Urinary bladder (tissue), 4 donors: ENCODE data around the gene RAB4B. TPM values are rescaled to one million over a fixed set of nuclear protein-coding genes. Genes with fewer than 3 reads are reported as not detected.
"Not testable (repeated sequence)": the region's sequence is repeated elsewhere in the genome, so short reads cannot be mapped to it uniquely, and the experiment has no call there.

ENCODE experiments used
- DNase-seq: peaks from one replicate; pipeline ENCODE4 v3.0.0-alpha.2; 2015; ENCODE audit errors: extremely low spot score
- H3K27ac ChIP-seq: one replicate; pipeline ENCODE4 v1.5.1; 2013; ENCODE audit warnings: low read depth, mild to moderate bottlenecking, moderate library complexity
- H3K36me3 ChIP-seq: one replicate; pipeline ENCODE4 v1.6.1; 2013; ENCODE audit warnings: mild to moderate bottlenecking, moderate library complexity; ENCODE audit not compliant: insufficient read depth
- H3K4me1 ChIP-seq: one replicate; pipeline ENCODE4 v1.6.1; 2013; ENCODE audit warnings: mild to moderate bottlenecking, moderate library complexity; ENCODE audit not compliant: insufficient read depth
- H3K4me3 ChIP-seq: one replicate; pipeline ENCODE4 v1.5.1; 2013; ENCODE audit warnings: low read depth, low read length
- WGBS: extraction: QIAGEN DNeasy Blood & Tissue Kit; methylation state at CpG from one replicate; pipeline ENCODE4 v1.1.7; 2013; 5-methylcytosine and 5-hydroxymethylcytosine counted together
- polyA plus RNA-seq: library from polyadenylated mRNA; stranded (reverse); fragments of 200-250 nt; gene quantifications from one replicate; pipeline ENCODE4 v1.2.3, GENCODE V29; 2013
- total RNA-seq: library from RNA; depleted of rRNA; stranded (reverse); fragments of >200 nt; gene quantifications from one replicate; pipeline ENCODE4 v1.2.3, GENCODE V29; 2014
- donor health status: healthy with polysubstance abuse.
- donor health status: healthy.

The RAB4B gene
- total and polyA plus RNA-seq, 2 donors, result 2.7 to 46.2 TPM

GRCh38 chr19:40758491-40758890, 19.6 kb upstream of the RAB4B start:
- WGBS, result 98% methylated on average over 3 of the region's 3 CpGs
- Histone ChIP-seq H3K4me3 (no peak overlapping the region), H3K36me3 (peaks cover 12% of the 10 kb centered on the region), H3K4me1 (peaks cover 1% of the 10 kb centered on the region), H3K27ac (no peak overlapping the region)
- no peak for DNase-seq

GRCh38 chr19:40759352-40759751, 18.7 kb upstream of the RAB4B start:
- WGBS, result 91% methylated on average over 13 of the region's 13 CpGs
- DNase-seq, result no peak
- H3K4me1 ChIP-seq, result peaks cover under 1% of the 10 kb centered on the region
- no peak overlapping the region for H3K27ac ChIP-seq
- H3K4me3 ChIP-seq, result no peak overlapping the region
- peaks cover 12% of the 10 kb centered on the region for H3K36me3 ChIP-seq

- Histone ChIP-seq H3K4me3 (no peak overlapping the region), H3K4me1 (no peaks in the 10 kb centered on the region), H3K27ac (no peak overlapping the region), H3K36me3 (peaks cover 6% of the 10 kb centered on the region)
- 92% methylated on average over 17 of the region's 17 CpGs for WGBS
- DNase-seq, result no peak
These were observed 15.1 kb upstream of the RAB4B start for GRCh38 chr19:40762754-40763470.

- no peak for DNase-seq
- H3K36me3 ChIP-seq, result peaks cover 6% of the 10 kb centered on the region
- WGBS, result 89% methylated on average over 7 of the region's 7 CpGs
These were observed 14.5 kb upstream of the RAB4B start for GRCh38 chr19:40763526-40763925.

GRCh38 chr19:40763963-40764362, 14.1 kb upstream of the RAB4B start:
- Histone ChIP-seq H3K27ac (no peak overlapping the region), H3K4me3 (no peak overlapping the region), H3K36me3 (peaks cover 6% of the 10 kb centered on the region), H3K4me1 (no peaks in the 10 kb centered on the region)
- 90% methylated on average over 10 of the region's 10 CpGs for WGBS
- DNase-seq, result no peak

More at GRCh38 chr19:40763526-40763925, 14.5 kb upstream of the RAB4B start:
- no peak overlapping the region for H3K27ac ChIP-seq
- H3K4me3 ChIP-seq, result no peak overlapping the region
- no peaks in the 10 kb centered on the region for H3K4me1 ChIP-seq

GRCh38 chr19:40766385-40766784, 11.7 kb upstream of the RAB4B start:
- not testable (repeated sequence) for H3K4me3 ChIP-seq, H3K36me3 ChIP-seq, H3K4me1 ChIP-seq, DNase-seq, H3K27ac ChIP-seq
- 97% methylated on average over 13 of the region's 13 CpGs for WGBS

- Histone ChIP-seq H3K36me3 (no peaks in the 10 kb centered on the region), H3K4me1 (no peaks in the 10 kb centered on the region), H3K4me3 (no peak overlapping the region), H3K27ac (no peak overlapping the region)
- whole genome bisulfite sequencing, result 75% methylated on average over 5 of the region's 5 CpGs
- no peak for DNase-seq
These were observed 9.2 kb upstream of the RAB4B start for GRCh38 chr19:40768869-40769268.

- not testable (repeated sequence) for H3K4me3 ChIP-seq, H3K27ac ChIP-seq, DNase-seq, H3K36me3 ChIP-seq, H3K4me1 ChIP-seq
- WGBS, result 77% methylated on average over 10 of the region's 10 CpGs
These were observed 6.8 kb upstream of the RAB4B start for GRCh38 chr19:40771101-40771862.

GRCh38 chr19:40774916-40775631, 3.0 kb upstream of the RAB4B start, which contains the start of gene MIA:
Gene MIA (plus strand): TSS chr19:40775521. CDS start chr19:40775543, 22 bp downstream.
- Histone ChIP-seq H3K4me3 (no peak within 1 kb of the TSS), H3K36me3 (no peaks in the 10 kb centered on the region), H3K27ac (no peak within 1 kb of the TSS), H3K4me1 (no peaks in the 10 kb centered on the region)
- WGBS, result 85% methylated on average over 9 of the region's 9 CpGs
- DNase-seq, result no peak

- no peak overlapping the region for H3K4me3 ChIP-seq
- 90% methylated on average over 10 of the region's 10 CpGs for WGBS
- no peak for DNase-seq
- H3K27ac ChIP-seq, result no peak overlapping the region
- H3K4me1 ChIP-seq, result no peaks in the 10 kb centered on the region
- no peaks in the 10 kb centered on the region for H3K36me3 ChIP-seq
These were observed 2.4 kb upstream of the RAB4B start for GRCh38 chr19:40775632-40776022.

- H3K4me1 ChIP-seq, result no peaks in the 10 kb centered on the region
- no peaks in the 10 kb centered on the region for H3K36me3 ChIP-seq
- no peak overlapping the region for H3K27ac ChIP-seq
- DNase-seq, result no peak
- 78% methylated on average over 7 of the region's 7 CpGs for WGBS
- H3K4me3 ChIP-seq, result no peak overlapping the region
These were observed 1.7 kb upstream of the RAB4B start for GRCh38 chr19:40776364-40776763.

GRCh38 chr19:40776932-40777644, 959 bp upstream of the RAB4B start:
- H3K4me1 ChIP-seq, result no peaks in the 10 kb centered on the region
- H3K4me3 ChIP-seq, result peak overlapping the region; percentile 44
- peak; percentile 94 for DNase-seq
- peak overlapping the region; percentile 79 for H3K27ac ChIP-seq
- 10% methylated on average over 13 of the region's 13 CpGs for WGBS
- H3K36me3 ChIP-seq, result no peaks in the 10 kb centered on the region

GRCh38 chr19:40777645-40777936, 456 bp upstream of the RAB4B start:
- peak overlapping the region; percentile 44 for H3K4me3 ChIP-seq
- H3K36me3 ChIP-seq, result no peaks in the 10 kb centered on the region
- H3K4me1 ChIP-seq, result no peaks in the 10 kb centered on the region
- H3K27ac ChIP-seq, result peak overlapping the region; percentile 79
- DNase-seq, result no peak
- WGBS, result under 1% methylated on average over 10 of the region's 10 CpGs
